ENCODE measurements around the gene MYO1H.

MYO1H gene

GRCh38 chr12:109452489-109452888 lies 104.8 kb downstream of the MYO1H start:
- Histone ChIP-seq H3K4me1 (ENCODE audit: control insufficient read depth, insufficient read depth, low read length) (peaks cover 7% of the 10 kb centered on the region), H3K4me2 (ENCODE audit: low read length) (no peak overlapping the region), H3K27me3 (ENCODE audit: control insufficient read depth, insufficient read depth, low read length) (no peaks in the 10 kb centered on the region), H3K4me3 (ENCODE audit: low read length) (no peak overlapping the region), H3K9ac (ENCODE audit: low read depth, low read length) (no peak overlapping the region), H3K9me3 (replicated peaks; ENCODE audit: low read length) (no peaks in the 10 kb centered on the region), H3K36me3 (ENCODE audit: insufficient read depth, low read length) (peaks cover 91% of the 10 kb centered on the region)

GRCh38 chr12:109455706-109456105 lies 108.0 kb downstream of the MYO1H start:
- Histone ChIP-seq H3K27me3 (ENCODE audit: control insufficient read depth, insufficient read depth, low read length) (no peaks in the 10 kb centered on the region), H3K4me2 (ENCODE audit: low read length) (no peak overlapping the region), H3K9ac (ENCODE audit: low read depth, low read length) (no peak overlapping the region), H3K4me1 (ENCODE audit: control insufficient read depth, insufficient read depth, low read length) (peaks cover 27% of the 10 kb centered on the region), H3K36me3 (ENCODE audit: insufficient read depth, low read length) (peaks cover 93% of the 10 kb centered on the region), H3K4me3 (ENCODE audit: low read length) (no peak overlapping the region), H3K9me3 (replicated peaks; ENCODE audit: low read length) (no peaks in the 10 kb centered on the region)

GRCh38 chr12:109458086-109458485 lies 110.4 kb downstream of the MYO1H start:
- Histone ChIP-seq H3K4me3 (ENCODE audit: low read length) (no peak overlapping the region), H3K27me3 (ENCODE audit: control insufficient read depth, insufficient read depth, low read length) (no peaks in the 10 kb centered on the region), H3K9ac (ENCODE audit: low read depth, low read length) (peak overlapping the region; percentile 49), H3K9me3 (replicated peaks; ENCODE audit: low read length) (no peaks in the 10 kb centered on the region), H3K36me3 (ENCODE audit: insufficient read depth, low read length) (peaks cover 76% of the 10 kb centered on the region), H3K4me2 (ENCODE audit: low read length) (peak overlapping the region; percentile 48), H3K4me1 (ENCODE audit: control insufficient read depth, insufficient read depth, low read length) (peaks cover 50% of the 10 kb centered on the region)

- Histone ChIP-seq H3K27me3 (ENCODE audit: control insufficient read depth, insufficient read depth, low read length) (no peaks in the 10 kb centered on the region), H3K4me3 (ENCODE audit: low read length) (no peak overlapping the region), H3K4me2 (ENCODE audit: low read length) (peak overlapping the region; percentile 48), H3K36me3 (ENCODE audit: insufficient read depth, low read length) (peaks cover 69% of the 10 kb centered on the region), H3K9me3 (replicated peaks; ENCODE audit: low read length) (no peaks in the 10 kb centered on the region), H3K9ac (ENCODE audit: low read depth, low read length) (peak overlapping the region; percentile 40), H3K4me1 (ENCODE audit: control insufficient read depth, insufficient read depth, low read length) (peaks cover 56% of the 10 kb centered on the region)
These were observed 111.1 kb downstream of the MYO1H start for GRCh38 chr12:109458771-109459208.

GRCh38 chr12:109459247-109459646 lies 111.5 kb downstream of the MYO1H start:
- Histone ChIP-seq H3K4me2 (ENCODE audit: low read length) (no peak overlapping the region), H3K36me3 (ENCODE audit: insufficient read depth, low read length) (peaks cover 66% of the 10 kb centered on the region), H3K4me3 (ENCODE audit: low read length) (no peak overlapping the region), H3K27me3 (ENCODE audit: control insufficient read depth, insufficient read depth, low read length) (no peaks in the 10 kb centered on the region), H3K9ac (ENCODE audit: low read depth, low read length) (peak overlapping the region; percentile 40), H3K4me1 (ENCODE audit: control insufficient read depth, insufficient read depth, low read length) (peaks cover 60% of the 10 kb centered on the region), H3K9me3 (replicated peaks; ENCODE audit: low read length) (no peaks in the 10 kb centered on the region)

- Histone ChIP-seq H3K27me3 (ENCODE audit: control insufficient read depth, insufficient read depth, low read length) (no peaks in the 10 kb centered on the region), H3K4me2 (ENCODE audit: low read length) (peak overlapping the region; percentile 81), H3K36me3 (ENCODE audit: insufficient read depth, low read length) (peaks cover 66% of the 10 kb centered on the region), H3K9me3 (replicated peaks; ENCODE audit: low read length) (no peaks in the 10 kb centered on the region), H3K9ac (ENCODE audit: low read depth, low read length) (peak overlapping the region; percentile 80), H3K4me3 (ENCODE audit: low read length) (no peak overlapping the region), H3K4me1 (ENCODE audit: control insufficient read depth, insufficient read depth, low read length) (peaks cover 73% of the 10 kb centered on the region)
These were observed 112.8 kb downstream of the MYO1H start for GRCh38 chr12:109460538-109460937.

GRCh38 chr12:109461049-109461845 lies 113.5 kb downstream of the MYO1H start:
- H3K4me2 ChIP-seq (ENCODE audit: low read length) = peak overlapping the region; percentile 81
- peaks cover 66% of the 10 kb centered on the region for H3K36me3 ChIP-seq (ENCODE audit: insufficient read depth, low read length)
- peaks cover 74% of the 10 kb centered on the region for H3K4me1 ChIP-seq (ENCODE audit: control insufficient read depth, insufficient read depth, low read length)
- H3K9me3 ChIP-seq (replicated peaks; ENCODE audit: low read length) = no peaks in the 10 kb centered on the region
- no peaks in the 10 kb centered on the region for H3K27me3 ChIP-seq (ENCODE audit: control insufficient read depth, insufficient read depth, low read length)
- H3K4me3 ChIP-seq (ENCODE audit: low read length) = peak overlapping the region; percentile 46
- H3K9ac ChIP-seq (ENCODE audit: low read depth, low read length) = peak overlapping the region; percentile 80

GRCh38 chr12:109461846-109462756 lies 114.4 kb downstream of the MYO1H start:
- Histone ChIP-seq H3K9me3 (replicated peaks; ENCODE audit: low read length) (no peaks in the 10 kb centered on the region), H3K36me3 (ENCODE audit: insufficient read depth, low read length) (peaks cover 65% of the 10 kb centered on the region), H3K9ac (ENCODE audit: low read depth, low read length) (peak overlapping the region; percentile 84), H3K4me3 (ENCODE audit: low read length) (peak overlapping the region; percentile 55), H3K27me3 (ENCODE audit: control insufficient read depth, insufficient read depth, low read length) (no peaks in the 10 kb centered on the region), H3K4me1 (ENCODE audit: control insufficient read depth, insufficient read depth, low read length) (peaks cover 83% of the 10 kb centered on the region), H3K4me2 (ENCODE audit: low read length) (peak overlapping the region; percentile 81)

GRCh38 chr12:109462868-109463692 lies 115.4 kb downstream of the MYO1H start:
- Histone ChIP-seq H3K4me2 (ENCODE audit: low read length) (peak overlapping the region; percentile 81), H3K27me3 (ENCODE audit: control insufficient read depth, insufficient read depth, low read length) (no peaks in the 10 kb centered on the region), H3K4me3 (ENCODE audit: low read length) (peak overlapping the region; percentile 60), H3K36me3 (ENCODE audit: insufficient read depth, low read length) (peaks cover 65% of the 10 kb centered on the region), H3K4me1 (ENCODE audit: control insufficient read depth, insufficient read depth, low read length) (peaks cover 80% of the 10 kb centered on the region), H3K9ac (ENCODE audit: low read depth, low read length) (peak overlapping the region; percentile 84), H3K9me3 (replicated peaks; ENCODE audit: low read length) (no peaks in the 10 kb centered on the region)

- Histone ChIP-seq H3K36me3 (ENCODE audit: insufficient read depth, low read length) (peaks cover 65% of the 10 kb centered on the region), H3K4me2 (ENCODE audit: low read length) (peak overlapping the region; percentile 81), H3K27me3 (ENCODE audit: control insufficient read depth, insufficient read depth, low read length) (no peaks in the 10 kb centered on the region), H3K9me3 (replicated peaks; ENCODE audit: low read length) (no peaks in the 10 kb centered on the region), H3K4me1 (ENCODE audit: control insufficient read depth, insufficient read depth, low read length) (peaks cover 76% of the 10 kb centered on the region), H3K4me3 (ENCODE audit: low read length) (peak overlapping the region; percentile 60), H3K9ac (ENCODE audit: low read depth, low read length) (peak overlapping the region; percentile 84)
These were observed 116.1 kb downstream of the MYO1H start for GRCh38 chr12:109463756-109464155.
